ENCODE results near the gene EIF2S1.
"Not testable (repeated sequence)": the region's sequence is repeated elsewhere in the genome, so short reads cannot be mapped to it uniquely, and the experiment has no call there.

Gene EIF2S1

GRCh38 chr14:67411820-67412421 is 51.8 kb downstream of the EIF2S1 start, which contains the start of gene PLEK2:
PLEK2 (minus strand) TSS chr14:67412165; CDS start chr14:67412059, 106 bp downstream.
- peak; percentile 20 for DNase-seq (ENCODE audit: low read depth)

DNA sequence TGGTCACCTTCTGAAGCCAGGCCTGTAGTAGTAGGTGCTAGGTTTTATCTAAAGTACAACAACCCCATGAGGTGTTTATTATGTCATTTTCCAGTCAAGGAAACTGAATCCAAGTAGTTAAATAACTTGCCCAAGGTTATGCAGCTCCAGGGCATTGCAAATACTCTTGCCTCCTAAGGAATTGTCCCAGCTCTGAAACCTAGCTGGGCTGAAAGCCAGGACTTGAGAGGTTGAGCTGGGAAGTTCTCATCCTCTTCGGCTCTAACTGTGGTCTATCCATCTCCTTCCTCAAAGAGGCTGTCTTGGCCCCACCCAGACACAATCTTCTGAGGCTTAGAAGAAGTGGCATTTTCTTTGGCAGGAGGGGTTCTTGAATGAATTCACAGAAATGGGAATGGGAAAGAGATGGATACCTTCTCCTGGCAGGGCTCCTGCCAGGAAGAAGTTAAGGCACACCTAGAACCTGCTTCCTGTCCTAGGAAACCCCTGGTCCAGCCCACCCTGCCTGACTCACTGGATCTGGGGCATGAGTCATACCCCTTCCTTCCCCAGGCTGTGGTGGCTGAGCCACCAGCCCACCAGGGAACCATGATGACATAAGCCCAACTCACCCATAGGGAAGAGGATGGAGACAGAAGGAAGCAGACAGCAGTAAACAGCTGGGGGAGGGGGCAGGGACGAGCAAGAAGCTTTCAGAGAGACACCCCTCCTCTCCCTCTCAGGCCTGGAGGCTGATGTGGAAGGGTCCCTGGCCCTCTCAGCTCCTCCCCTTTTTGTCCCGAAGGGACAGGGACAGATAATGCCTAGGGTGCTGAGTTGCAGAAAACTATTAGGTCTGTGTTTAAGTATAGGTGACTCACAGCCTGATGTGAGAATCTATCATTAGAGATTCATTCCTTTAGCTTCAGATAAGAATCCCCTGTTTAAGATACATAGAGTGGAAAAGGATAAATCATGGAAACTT is 54.0 kb downstream of the EIF2S1 start:
- peak; percentile 23 for DNase-seq (ENCODE audit: low read depth)

- DNase-seq (ENCODE audit: low read depth), result not testable (repeated sequence)
These were observed 55.5 kb downstream of the EIF2S1 start for GRCh38 chr14:67415610-67416009.

DNA sequence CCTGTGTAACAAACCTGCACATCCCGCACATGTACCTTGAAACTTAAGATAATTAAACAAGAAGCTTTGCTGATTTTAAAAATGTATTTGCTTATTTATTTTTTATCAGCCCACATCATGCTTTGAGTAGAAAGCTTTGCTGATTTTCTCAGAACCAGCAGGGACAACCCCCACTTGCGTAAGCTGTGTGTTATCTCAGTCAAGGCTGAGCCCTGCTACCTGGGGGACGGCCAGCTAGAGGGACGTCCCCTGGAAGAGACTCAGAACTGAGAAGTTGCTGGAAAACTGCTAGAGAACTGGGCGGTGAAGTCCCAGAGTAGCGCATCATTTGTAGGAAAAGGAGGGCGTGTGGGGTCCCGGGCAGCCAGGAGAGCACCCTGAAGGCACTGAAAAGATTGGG is 56.0 kb downstream of the EIF2S1 start:
- no peak for DNase-seq (ENCODE audit: low read depth)

DNA sequence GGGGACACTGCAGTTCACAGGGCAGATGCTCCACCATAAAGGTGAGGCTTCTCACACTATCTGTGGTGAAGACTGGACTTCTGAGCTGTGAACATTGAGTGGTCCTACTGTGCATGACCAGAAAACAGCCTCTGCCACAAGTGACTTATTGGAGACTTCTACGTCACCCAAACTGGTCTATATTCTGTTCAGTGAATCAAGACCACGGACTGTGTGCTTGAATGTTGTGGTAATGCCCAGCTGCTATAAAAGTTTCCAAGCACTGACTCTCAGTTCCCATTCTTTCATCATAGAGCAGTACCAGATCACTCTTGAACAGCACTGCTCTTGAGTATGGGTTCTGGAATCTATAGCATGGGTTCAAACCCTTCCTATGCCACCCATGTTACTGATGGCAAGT is 56.7 kb downstream of the EIF2S1 start:
- no peak for DNase-seq (ENCODE audit: low read depth)

GRCh38 chr14:67417633-67418032 is 57.5 kb downstream of the EIF2S1 start:
- DNase-seq (ENCODE audit: low read depth), result no peak

GRCh38 chr14:67418401-67419191 is 58.5 kb downstream of the EIF2S1 start:
- no peak for DNase-seq (ENCODE audit: low read depth)

DNA sequence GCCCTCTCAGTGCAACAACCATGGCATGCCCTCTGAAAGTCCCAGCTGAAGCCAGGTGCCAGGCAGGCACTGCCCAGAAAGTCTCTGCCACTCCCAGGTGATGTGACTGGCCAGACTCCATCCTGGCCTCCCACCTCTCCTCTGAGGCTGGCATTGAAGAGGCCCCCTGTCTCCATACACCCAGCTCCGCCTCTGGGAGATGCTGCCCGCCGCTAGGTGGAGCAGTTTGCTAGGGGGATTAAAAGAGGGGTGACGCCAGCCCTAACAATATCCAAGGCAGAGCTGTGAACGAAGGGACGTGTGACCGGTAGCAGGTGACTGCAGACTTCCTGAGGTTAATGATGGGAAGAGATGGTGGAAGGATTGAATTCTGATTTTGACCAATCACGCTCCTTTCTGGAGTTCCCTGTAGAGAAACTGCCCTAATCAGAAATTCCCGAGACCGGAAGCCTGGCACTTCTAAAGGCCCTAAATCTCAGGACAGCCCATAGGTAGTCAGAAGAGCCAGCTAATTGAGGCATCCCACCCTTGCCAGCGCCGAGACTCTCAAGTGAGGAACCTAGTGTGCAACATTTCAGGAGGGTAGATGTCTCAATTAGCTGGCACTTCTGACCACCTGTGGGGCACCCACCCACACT is 60.1 kb downstream of the EIF2S1 start:
- no peak for DNase-seq (ENCODE audit: low read depth)

DNA sequence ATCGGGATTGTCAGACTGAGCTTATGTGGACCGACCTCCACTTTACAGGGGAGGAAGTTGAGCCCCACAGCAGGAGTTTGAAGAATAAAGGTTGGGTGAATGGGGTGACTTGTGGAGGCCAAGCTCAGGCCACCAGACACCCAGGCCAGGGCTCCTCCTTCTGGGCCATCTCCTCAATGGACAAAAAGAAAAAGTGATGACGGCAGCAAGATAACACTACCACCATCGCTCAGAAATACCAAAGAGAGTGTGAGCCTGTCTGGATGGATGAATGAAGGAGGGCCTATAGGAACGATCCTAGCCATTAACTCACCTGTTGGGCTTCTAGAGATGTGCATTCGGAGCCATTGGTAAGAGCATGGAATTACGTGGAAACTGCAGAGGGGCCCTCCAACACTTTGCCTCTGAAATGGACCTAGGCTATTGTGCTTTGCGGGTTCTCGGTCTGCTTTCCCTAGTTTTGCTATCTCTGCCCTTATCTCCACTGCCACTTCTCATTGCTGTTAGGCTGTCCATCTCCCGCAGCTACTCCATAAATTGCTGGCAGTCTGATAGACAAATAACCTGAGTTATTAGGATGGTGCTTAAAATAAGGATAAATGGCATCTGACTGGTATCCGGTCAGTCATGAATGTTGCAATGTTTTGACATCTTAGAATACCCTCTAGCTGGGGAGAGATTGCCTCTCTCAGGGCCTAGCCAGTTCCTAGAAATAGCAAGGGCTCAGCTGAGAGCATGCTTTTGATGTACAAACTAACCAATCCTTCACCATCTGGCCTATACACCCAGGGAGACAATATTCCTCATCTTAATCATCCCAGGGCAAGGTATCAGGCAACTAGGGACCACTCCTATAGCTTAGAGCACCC is 61.5 kb downstream of the EIF2S1 start:
- no peak for DNase-seq (ENCODE audit: low read depth)

- no peak for DNase-seq (ENCODE audit: low read depth)
These were observed 63.3 kb downstream of the EIF2S1 start for GRCh38 chr14:67423424-67423823.

GRCh38 chr14:67424539-67424938 is 64.4 kb downstream of the EIF2S1 start:
- DNase-seq (ENCODE audit: low read depth), result no peak

DNA sequence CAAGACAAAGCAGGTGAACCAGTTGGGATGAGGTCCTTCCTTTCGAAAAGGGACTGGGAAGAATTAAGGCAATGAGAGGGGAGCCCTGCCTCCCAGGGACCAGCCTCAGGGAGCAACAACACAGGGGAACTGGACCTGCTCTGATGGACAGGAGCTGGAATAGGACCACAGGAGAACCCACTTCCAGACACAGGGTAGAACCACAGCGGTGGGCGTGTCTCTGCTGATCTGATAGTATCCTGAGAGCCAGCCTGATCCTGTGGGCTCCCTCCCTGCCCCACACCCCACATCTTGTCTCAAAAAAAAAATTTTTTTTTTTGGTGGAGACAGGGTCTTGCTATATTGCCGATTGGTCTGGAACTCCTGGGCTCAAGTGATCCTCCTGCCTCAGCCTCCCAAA is 65.5 kb downstream of the EIF2S1 start:
- DNase-seq (ENCODE audit: low read depth), result no peak

DNA sequence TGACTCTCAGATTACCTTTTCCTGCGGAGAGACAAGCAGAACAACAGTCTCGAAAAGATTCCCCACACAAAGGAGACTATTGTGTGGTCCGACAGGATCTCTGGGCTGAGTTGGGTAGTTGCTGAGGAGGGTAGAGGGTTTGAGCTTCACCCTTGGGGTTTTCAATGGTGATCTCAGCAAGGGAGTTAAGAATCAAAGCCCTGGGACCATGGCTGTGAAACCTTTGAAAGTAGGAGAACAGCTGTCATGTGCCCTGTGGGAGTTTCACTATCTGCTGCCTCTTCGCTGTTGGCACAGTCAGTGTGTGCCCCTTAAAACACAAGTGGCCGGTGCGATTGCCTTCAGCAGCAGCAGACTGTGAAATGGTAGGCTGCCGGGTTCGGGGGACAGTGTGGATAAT is 66.0 kb downstream of the EIF2S1 start:
- no peak for DNase-seq (ENCODE audit: low read depth)

DNA sequence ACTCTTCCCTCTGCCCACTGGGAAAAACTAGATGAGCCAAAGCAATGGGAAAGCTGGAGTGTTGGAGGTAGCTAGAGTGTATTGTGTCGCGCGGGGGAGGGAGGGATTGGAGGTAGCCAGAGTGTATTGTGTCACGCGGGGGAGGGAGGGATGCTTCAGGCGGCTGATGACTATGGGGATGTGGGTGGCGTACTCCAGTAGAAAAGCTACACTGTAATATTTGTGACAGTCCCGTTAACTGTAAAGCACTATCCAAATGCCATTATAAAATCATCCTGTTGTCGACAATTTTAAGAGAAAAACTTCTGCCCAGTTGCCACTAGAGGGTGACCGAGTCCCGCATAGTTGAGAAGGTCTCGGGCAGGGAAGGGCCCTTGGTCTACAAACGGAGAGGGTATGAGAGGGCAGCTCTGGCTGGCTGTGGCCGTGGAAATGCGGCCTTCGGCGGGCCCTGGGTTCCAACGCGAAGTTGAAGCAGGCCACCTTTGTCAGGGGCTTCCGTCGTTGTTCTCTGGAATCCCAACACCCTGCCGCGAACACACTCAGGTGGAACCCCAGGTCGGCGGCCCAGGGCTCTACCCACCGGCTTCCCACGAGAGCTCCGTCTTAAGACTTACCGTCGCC is 67.0 kb downstream of the EIF2S1 start:
- peak; percentile 62 for DNase-seq (ENCODE audit: low read depth)

- DNase-seq (ENCODE audit: low read depth), result no peak
These were observed 68.4 kb downstream of the EIF2S1 start for GRCh38 chr14:67428501-67429031.

- DNase-seq (ENCODE audit: low read depth), result no peak
These were observed 69.5 kb downstream of the EIF2S1 start for GRCh38 chr14:67429510-67430205.

GRCh38 chr14:67432050-67432564 is 72.0 kb downstream of the EIF2S1 start:
- DNase-seq (ENCODE audit: low read depth), result no peak

DNA sequence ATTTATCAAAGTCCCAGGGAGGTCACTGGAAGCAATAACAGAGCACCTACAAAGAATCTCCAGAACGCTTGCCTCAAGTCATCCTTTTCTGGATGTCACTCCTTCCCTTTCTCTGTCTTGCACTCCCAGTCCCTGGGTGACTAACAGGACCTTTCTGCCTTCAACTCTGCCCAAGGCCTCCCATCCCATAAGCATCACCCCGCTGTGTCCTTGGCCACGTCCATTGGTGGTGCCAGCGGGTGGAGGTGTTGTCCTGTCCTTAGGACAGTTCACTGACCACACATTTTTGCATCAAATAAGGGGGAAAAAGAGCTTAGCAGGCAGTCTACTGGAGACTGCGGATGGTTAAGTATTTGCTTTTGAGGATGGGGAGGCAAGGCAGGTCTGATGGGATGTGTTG is 75.5 kb downstream of the EIF2S1 start:
- no peak for DNase-seq (ENCODE audit: low read depth)
